KMS-11 (cell line): ENCODE measurements around the gene EML1.

ENCODE experiments used
- H2AFZ ChIP-seq: fragments of 200-600 bp; sonication (generic); 2 replicates; pipeline ENCODE4 v1.6.1; 2016; ENCODE audit warnings: antibody characterized with exemption, mixed run types, low read depth
- H3K27ac ChIP-seq: fragments of 200-600 bp; sonication (generic); 2 replicates; pipeline ENCODE4 v1.6.1; 2016; ENCODE audit warnings: mild to moderate bottlenecking, mixed run types
- H3K27me3 ChIP-seq: fragments of 200-600 bp; sonication (generic); 2 replicates; pipeline ENCODE4 v1.6.1; 2017; ENCODE audit warnings: mild to moderate bottlenecking, low read depth, mixed run types, moderate library complexity; ENCODE audit not compliant: insufficient read depth
- H3K36me3 ChIP-seq: fragments of 200-600 bp; sonication (generic); 2 replicates; pipeline ENCODE4 v1.6.1; 2017; ENCODE audit warnings: mild to moderate bottlenecking, mixed run types; ENCODE audit not compliant: insufficient read depth
- H3K4me1 ChIP-seq: fragments of 200-600 bp; sonication (generic); 2 replicates; pipeline ENCODE4 v1.6.1; 2016; ENCODE audit warnings: mild to moderate bottlenecking, low read depth, mixed run types; ENCODE audit not compliant: poor library complexity, severe bottlenecking
- H3K4me2 ChIP-seq: fragments of 200-600 bp; sonication (generic); 2 replicates; pipeline ENCODE4 v1.7.0; 2016; ENCODE audit warnings: mild to moderate bottlenecking, mixed run types
- H3K4me3 ChIP-seq: fragments of 200-600 bp; sonication (generic); IDR thresholded peaks from 2 replicates; pipeline ENCODE4 v1.6.1; 2017; ENCODE audit warnings: low read depth, low read length, mixed read lengths; ENCODE audit not compliant: insufficient read depth
- H3K79me2 ChIP-seq: fragments of 200-600 bp; sonication (generic); 2 replicates; pipeline ENCODE4 v1.6.1; 2016; ENCODE audit warnings: low read depth, mixed run types; ENCODE audit not compliant: insufficient read depth
- H3K9ac ChIP-seq: fragments of 200-600 bp; sonication (generic); 2 replicates; pipeline ENCODE4 v1.6.1; 2016; ENCODE audit warnings: mild to moderate bottlenecking, mixed run types
- H4K20me1 ChIP-seq: fragments of 200-600 bp; sonication (generic); 2 replicates; pipeline ENCODE4 v1.6.1; 2016; ENCODE audit warnings: mild to moderate bottlenecking, mixed run types; ENCODE audit not compliant: insufficient read depth
- TF ChIP-seq, protein P1 (sequence below): fragments of 200-600 bp; sonication (generic); conservative IDR thresholded peaks from 2 replicates; pipeline ENCODE4 v1.6.1; 2017; ENCODE audit warnings: low read depth, mild to moderate bottlenecking, antibody characterized with exemption, low read length, moderate library complexity, mixed read lengths

Gene EML1

DNA sequence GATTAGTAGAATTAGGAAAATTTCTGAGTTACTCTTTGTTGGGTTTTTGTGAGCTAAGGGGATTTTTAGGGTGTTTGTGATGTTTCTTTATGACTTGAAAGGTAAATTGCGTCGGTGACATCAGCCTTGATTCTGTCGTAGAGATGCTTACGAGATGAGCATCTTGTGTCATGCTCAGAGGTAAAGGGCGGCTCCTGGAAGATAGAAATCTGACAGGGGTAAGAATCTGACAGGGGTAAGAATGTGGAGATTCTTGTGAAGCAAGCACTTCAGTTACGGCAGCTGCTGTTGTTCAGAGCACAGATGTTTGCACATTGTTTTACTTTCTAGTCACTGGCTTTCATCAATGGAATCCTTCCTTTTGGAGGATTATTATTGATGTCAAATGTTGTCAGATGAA lies 22.5 kb downstream of the EML1 start:
- Histone ChIP-seq H3K4me1 (no peaks in the 10 kb centered on the region), H3K4me3 (no peak overlapping the region), H3K27me3 (no peaks in the 10 kb centered on the region), H3K9ac (no peak overlapping the region), H2AFZ (no peak overlapping the region), H3K27ac (no peak overlapping the region), H4K20me1 (no peaks in the 10 kb centered on the region), H3K79me2 (no peaks in the 10 kb centered on the region), H3K36me3 (no peaks in the 10 kb centered on the region), H3K4me2 (no peak overlapping the region)
- TF ChIP-seq, protein P1, sequence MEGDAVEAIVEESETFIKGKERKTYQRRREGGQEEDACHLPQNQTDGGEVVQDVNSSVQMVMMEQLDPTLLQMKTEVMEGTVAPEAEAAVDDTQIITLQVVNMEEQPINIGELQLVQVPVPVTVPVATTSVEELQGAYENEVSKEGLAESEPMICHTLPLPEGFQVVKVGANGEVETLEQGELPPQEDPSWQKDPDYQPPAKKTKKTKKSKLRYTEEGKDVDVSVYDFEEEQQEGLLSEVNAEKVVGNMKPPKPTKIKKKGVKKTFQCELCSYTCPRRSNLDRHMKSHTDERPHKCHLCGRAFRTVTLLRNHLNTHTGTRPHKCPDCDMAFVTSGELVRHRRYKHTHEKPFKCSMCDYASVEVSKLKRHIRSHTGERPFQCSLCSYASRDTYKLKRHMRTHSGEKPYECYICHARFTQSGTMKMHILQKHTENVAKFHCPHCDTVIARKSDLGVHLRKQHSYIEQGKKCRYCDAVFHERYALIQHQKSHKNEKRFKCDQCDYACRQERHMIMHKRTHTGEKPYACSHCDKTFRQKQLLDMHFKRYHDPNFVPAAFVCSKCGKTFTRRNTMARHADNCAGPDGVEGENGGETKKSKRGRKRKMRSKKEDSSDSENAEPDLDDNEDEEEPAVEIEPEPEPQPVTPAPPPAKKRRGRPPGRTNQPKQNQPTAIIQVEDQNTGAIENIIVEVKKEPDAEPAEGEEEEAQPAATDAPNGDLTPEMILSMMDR = no peak

DNA sequence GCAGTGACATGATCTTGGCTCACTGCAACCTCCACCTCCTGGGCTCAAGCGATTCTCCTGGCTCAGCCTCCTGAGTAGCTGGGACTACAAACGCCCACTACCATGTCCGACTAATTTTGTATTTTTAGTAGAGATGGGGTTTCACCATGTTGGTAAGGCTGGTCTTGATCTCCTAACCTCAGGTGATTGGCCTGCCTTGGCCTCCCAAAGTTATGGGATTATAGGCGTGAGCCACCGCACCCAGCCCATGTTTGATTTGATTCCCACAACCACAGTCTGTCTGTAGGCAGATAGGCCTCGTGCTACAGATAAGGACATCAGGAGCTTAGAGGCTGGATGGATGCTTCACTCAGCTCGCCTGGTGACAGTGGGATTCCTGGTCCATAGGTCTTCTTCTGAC lies 23.0 kb downstream of the EML1 start:
- Histone ChIP-seq H3K4me2 (no peak overlapping the region), H4K20me1 (no peaks in the 10 kb centered on the region), H3K4me1 (peaks cover under 1% of the 10 kb centered on the region), H3K27ac (no peak overlapping the region), H3K9ac (no peak overlapping the region), H3K36me3 (no peaks in the 10 kb centered on the region), H3K4me3 (no peak overlapping the region), H2AFZ (no peak overlapping the region), H3K27me3 (no peaks in the 10 kb centered on the region), H3K79me2 (no peaks in the 10 kb centered on the region)
- TF ChIP-seq, protein P1 = no peak

DNA sequence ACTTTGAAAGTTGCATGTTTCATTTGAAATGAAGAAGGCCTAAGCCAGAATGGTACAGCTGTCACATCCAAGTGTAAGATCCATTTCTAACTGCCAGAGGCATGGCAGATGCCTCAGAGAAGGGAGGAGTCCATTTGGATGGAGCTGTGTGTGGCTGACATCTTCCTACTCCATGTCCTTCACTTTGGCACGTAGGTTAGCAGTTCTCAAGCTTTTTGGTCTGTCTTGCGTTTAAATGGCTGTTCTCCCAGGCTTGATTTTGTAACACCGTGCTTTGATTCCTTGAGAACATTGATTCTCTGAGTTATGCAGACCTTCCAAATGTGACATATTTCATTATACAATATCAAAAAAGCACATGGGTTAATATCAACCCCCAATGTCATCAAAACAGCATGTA lies 23.4 kb downstream of the EML1 start:
- TF ChIP-seq, protein P1 = no peak
- no peak overlapping the region for H2AFZ ChIP-seq
- no peak overlapping the region for H3K4me2 ChIP-seq
- no peaks in the 10 kb centered on the region for H3K79me2 ChIP-seq
- H3K4me3 ChIP-seq = no peak overlapping the region
- no peak overlapping the region for H3K9ac ChIP-seq
- H3K4me1 ChIP-seq = peaks cover 5% of the 10 kb centered on the region
- H3K36me3 ChIP-seq = no peaks in the 10 kb centered on the region
- H3K27ac ChIP-seq = no peak overlapping the region
- no peaks in the 10 kb centered on the region for H3K27me3 ChIP-seq
- H4K20me1 ChIP-seq = no peaks in the 10 kb centered on the region

DNA sequence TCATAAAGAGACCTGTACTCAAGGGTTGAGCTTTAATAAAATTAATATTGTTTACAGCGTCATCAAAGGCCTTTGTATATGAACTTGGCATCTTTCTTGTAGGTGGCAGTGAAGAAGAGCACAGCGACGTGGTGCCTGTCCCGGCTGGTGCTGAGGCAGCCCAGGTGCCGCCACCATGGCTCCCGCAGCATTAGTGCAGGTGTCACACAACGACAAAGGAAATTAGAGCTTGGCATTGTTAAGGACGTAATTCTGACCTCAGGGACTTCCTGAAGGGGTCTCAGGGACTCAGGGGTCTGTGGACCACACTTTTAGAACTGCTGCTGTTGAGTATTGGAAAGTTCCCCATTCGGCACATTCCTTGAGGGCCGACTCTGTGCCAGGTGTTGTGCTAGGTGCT lies 24.1 kb downstream of the EML1 start:
- Histone ChIP-seq H3K36me3 (no peaks in the 10 kb centered on the region), H3K4me1 (peaks cover 12% of the 10 kb centered on the region), H3K79me2 (no peaks in the 10 kb centered on the region), H3K4me3 (no peak overlapping the region), H3K9ac (no peak overlapping the region), H3K4me2 (no peak overlapping the region), H2AFZ (no peak overlapping the region), H3K27me3 (no peaks in the 10 kb centered on the region), H3K27ac (no peak overlapping the region), H4K20me1 (no peaks in the 10 kb centered on the region)
- TF ChIP-seq, protein P1 = no peak
